HG02938 (cell line): ENCODE measurements around the gene CHAMP1.

Experiments used
- ATAC-seq: cut with Tn5 transposase; IDR thresholded peaks from one replicate; pipeline ENCODE4 v1.9.1; 2021; ENCODE audit warnings: mild to moderate bottlenecking, moderate library complexity; ENCODE audit not compliant: unreplicated experiment

CHAMP1 gene

GRCh38 chr13:114299604-114300305 lies 14.5 kb upstream of the CHAMP1 start:
- ATAC-seq, result no peak

DNA sequence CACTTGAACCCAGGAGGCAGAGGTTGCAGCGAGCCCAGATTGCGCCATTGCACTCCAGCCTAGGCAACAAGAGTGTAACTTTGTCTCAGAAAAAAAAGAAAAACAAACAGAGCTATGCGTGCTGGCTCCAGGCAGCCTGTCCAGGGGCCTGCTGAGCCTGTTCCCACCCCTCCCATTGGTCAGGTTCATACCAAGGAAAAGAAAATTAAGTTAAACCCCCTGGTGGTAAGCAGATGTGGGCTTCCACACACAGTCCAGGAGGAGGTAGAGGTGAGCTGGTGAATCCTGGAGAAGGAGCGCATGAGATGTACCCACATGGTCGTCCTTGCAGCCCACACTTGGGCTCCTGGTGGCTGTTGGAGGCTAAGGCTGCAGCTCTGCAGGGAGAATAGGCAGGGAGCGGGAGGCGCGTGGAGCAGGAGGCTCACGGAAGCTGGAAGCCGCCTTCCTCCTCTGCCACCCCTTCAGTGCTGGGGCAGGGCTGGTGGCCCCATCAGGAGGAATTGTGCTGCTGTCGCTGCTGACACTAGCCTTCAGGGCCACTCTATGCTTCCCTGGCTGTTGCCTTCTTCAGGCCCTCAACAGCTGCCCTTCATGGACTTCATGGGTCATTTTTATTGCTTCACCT lies 10.5 kb upstream of the CHAMP1 start:
- no peak for ATAC-seq

DNA sequence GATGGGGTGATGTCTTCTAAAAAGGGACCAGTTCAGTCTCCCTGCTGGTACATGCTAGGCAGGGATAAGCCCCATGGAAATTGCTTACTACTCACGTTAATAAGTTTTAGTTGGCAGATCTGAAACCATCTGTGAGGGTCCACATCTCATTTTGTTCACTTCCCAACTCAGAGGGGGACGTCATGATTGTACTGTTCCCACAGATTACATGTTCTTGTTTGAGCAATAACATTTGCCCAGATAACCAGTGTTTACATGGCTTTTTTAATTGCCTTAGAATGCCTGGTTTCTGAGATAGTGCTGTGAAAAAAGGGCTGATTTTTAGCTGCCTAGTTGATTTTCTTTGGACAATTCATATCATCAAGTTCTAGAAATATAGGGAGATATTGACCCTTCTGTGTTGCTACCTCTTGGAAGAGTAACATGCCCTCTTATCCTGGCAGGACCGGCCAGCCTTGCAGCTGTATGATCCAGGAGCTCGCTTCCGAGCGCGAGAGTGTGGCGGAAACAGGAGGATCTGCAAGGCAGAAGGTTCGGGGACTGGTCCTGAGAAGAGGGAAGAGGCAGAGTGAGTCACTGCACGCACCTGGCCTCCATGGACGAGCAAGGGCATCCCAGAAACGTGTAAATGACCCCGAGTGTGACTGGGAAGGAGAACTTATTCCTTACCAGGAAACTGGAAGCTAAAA lies 9.8 kb upstream of the CHAMP1 start:
- ATAC-seq, result no peak

DNA sequence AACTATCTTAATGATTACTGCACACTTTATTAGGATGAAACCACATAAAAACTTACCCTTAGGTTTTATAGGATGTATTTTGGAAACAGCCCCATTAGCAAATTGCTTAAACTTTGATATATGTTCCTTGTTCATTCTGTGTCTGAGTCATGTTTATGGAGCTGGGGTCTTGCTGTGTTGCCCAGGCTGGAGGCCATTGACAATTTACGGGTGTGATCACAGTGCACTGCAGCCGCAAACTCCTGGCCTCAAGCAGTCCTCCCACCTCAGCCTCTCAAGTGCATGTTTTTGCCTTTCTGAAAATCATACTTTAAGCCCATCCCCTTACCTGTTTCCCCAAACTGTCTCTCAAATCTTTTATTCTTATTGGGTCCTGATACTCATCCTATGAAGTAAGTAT lies 5.2 kb upstream of the CHAMP1 start:
- ATAC-seq, result no peak

DNA sequence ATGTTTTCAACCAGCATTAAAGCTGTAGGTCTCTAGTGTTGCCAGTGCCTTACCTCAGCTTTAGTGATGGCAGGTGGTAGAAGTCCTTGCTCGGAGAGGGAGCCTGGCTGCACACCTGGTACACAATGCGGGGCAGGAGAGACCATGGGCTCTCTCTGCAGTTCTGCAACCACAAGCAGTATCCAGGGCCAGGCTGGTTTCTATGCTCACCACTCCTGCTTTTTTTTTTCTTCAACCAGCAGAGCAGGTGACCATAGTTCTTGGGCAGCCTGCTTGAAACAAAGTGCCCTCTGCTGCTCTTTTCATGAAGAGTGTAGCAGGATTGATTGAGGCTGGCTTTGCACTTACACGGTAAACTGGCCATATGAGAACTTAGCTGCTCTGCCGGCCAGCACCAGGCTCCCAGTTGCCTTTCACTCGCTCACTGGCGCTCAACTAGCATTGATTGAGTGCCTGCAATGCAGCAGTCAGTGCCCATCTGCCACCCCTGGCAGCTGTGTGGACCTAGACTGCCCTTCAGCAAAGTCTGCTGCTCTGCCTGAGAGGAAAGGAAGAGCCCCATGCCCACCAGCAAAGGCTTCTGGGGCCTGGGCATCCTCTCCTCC lies 4.4 kb upstream of the CHAMP1 start:
- no peak for ATAC-seq

- ATAC-seq, result no peak
Measured at GRCh38 chr13:114310956-114311355, 3.3 kb upstream of the CHAMP1 start.

- ATAC-seq, result no peak
Measured at GRCh38 chr13:114311387-114311786, 2.9 kb upstream of the CHAMP1 start.

DNA sequence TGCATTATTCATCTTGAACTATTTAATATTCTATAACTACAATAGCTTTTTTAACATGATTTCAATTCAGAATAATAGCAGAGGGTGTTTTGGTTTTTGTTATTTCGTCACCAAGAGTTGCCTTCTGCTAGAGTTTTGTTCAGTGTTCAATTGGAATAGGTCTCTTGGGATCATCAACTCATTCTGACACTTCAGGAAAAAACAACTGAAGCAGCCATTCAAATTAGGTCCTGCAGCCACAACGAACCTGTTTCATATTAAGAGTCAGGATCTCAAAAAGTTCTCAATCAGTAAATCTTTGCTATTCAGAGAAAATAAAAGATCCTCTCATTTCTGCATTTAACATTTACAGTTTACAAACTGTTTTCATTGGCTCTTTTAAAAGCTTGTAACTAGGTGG lies 2.4 kb upstream of the CHAMP1 start:
- ATAC-seq, result no peak

- ATAC-seq, result peak; percentile 44
Measured at GRCh38 chr13:114313061-114313860, 1.0 kb upstream of the CHAMP1 start.

DNA sequence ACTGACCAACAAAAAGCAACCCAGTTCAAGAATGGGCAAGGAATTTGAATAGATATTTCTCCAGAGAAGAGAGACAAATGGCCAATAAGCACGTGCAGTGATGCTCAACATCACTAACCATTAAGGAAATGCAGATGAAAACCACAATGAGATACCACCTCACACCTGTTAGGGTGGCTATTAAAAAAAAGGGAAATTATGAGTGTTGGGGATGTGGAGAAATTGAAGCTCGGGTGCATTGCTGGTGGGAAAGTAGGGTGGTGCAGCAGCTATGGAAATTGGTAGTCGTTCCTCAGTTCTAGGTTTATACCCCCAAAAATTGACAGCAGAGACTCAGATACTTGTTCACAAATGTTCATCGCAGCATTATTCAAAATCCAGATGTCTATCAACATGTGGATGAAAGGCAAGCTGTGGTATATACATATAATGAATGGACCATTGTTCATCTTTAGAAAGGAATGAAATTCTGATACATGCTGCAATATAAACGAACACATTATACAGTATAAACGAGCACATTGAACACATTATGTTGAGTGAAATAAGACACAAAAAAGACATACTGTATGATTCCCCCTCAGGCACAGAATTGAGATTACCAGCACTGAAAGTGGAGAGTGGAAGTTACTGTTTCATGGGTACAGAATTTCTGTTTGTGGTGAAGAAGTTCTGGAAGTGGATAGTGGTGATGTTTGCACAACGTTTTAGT lies 927 bp downstream of the CHAMP1 start:
- ATAC-seq, result no peak

GRCh38 chr13:114318624-114319023 lies 4.3 kb downstream of the CHAMP1 start:
- no peak for ATAC-seq

DNA sequence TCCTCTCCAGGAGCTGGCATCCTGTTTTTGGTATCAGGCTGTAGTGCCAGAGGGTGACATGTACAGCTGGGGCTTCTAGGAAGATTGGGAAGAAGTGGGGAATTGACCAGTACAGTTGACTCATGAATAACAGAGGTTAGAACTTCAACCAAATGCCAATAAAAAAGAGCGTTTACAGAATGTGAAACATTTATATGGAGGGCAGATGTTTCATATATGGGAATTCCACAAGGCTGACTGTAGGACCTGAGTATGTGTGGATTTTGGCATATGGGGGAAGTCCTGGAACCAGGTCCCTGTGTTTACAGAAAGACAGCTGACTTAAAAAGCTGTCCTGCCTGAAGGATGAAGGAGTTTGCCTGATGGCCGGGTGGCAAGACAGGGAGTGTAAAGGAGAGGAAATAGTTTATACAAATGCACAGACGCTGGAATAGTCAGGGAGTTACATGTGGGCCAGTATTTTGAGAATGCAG lies 5.2 kb downstream of the CHAMP1 start:
- ATAC-seq, result no peak

DNA sequence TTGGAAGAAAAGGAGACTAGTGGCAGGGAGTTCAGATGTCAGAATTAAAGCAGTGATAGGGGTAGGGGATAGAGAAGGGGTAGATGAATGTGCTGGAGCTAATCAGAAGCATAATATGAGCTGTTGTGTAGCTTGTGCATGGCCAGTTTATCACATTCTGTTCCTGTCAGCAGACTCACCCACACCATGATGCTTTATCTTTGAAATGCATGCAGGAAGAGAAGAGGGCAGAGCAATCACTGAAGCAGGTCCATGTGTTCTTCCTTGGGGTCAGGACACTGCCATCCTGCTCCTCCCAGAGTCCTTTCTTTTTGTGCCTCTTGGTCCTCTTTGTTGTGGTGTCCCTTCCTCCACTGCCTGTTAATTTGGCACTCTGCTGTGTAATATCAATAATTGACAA lies 5.8 kb downstream of the CHAMP1 start:
- ATAC-seq, result no peak

GRCh38 chr13:114321256-114321655 lies 7.0 kb downstream of the CHAMP1 start:
- ATAC-seq, result no peak

DNA sequence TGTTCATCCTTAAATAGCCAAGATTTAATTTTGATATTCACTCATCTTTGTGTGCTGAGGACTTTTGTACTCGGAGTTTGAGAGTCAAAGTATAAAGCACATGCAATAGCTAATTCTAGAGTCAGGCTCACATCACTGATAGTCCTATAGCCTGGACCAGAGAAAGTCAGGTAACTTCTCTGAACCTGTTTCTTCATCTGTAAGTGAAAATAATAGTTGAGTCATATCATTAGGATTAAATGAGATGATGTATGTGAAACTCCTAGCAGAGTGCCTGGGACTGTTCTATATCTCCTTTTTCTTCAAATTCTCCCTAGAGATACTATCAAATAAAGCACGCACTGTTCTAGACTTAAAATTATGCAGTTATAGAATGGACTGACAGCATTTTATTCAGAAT lies 9.0 kb downstream of the CHAMP1 start:
- no peak for ATAC-seq

GRCh38 chr13:114324334-114324733 lies 10.0 kb downstream of the CHAMP1 start:
- no peak for ATAC-seq

DNA sequence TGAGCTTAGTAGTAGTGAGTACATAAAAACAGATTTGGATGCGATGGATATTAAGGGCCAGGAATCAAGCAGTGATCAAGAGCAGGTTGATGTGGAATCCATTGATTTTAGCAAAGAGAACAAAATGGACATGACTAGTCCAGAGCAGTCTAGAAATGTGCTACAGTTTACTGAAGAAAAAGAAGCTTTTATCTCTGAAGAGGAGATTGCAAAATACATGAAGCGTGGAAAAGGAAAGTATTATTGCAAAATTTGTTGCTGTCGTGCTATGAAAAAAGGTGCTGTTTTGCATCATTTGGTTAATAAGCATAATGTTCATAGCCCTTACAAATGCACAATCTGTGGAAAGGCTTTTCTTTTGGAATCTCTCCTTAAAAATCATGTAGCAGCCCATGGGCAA lies 11.4 kb downstream of the CHAMP1 start:
- ATAC-seq, result no peak

- no peak for ATAC-seq
Measured at GRCh38 chr13:114328034-114328433, 13.7 kb downstream of the CHAMP1 start.

GRCh38 chr13:114328595-114328994 lies 14.3 kb downstream of the CHAMP1 start:
- ATAC-seq, result no peak

DNA sequence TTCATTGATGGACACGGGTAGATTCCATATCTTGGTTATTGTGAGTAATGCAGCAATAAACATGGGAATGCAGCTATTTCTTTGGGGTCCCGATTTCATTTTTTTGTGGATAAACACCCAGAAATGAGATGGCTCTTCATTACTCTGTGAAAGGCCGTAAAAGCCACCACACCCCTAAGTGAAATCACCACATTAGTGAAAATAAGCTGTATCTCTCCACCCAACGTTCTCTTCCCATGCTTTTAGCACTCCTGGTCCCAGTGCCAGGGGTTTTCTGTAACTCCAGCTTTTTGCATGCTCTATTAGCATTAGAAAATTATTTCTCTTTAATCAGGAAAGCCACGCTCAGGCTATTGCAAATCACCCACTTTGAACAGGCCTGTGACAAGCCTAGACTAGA lies 15.8 kb downstream of the CHAMP1 start:
- no peak for ATAC-seq
